Sigmoid colon (tissue), 7 donors: ENCODE data around the gene RBM12. TPM values are rescaled to one million over a fixed set of nuclear protein-coding genes. Genes with fewer than 3 reads are reported as not detected.

Experiments used
- DNase-seq: peaks from one replicate; pipeline ENCODE4 v3.0.0-alpha.2; 2019
- H3K27ac ChIP-seq, 4 donors: fragments of 200-600 bp; sonication (generic); one replicate each; pipeline ENCODE4 v1.5.1; 2016 to 2019; ENCODE audit warnings: mild to moderate bottlenecking in 1 of 4
- H3K27me3 ChIP-seq, 3 donors: fragments of 200-600 bp; sonication (generic); one replicate each; pipeline ENCODE4 v1.5.1; 2019; ENCODE audit warnings: mild to moderate bottlenecking in 1 of 3
- H3K36me3 ChIP-seq, 4 donors: fragments of 200-600 bp; sonication (generic); one replicate each; pipeline ENCODE4 v1.5.1; 2016 to 2019
- H3K4me1 ChIP-seq, 4 donors: fragments of 200-600 bp; sonication (generic); one replicate each; pipeline ENCODE4 v1.5.1; 2017 to 2019
- H3K4me3 ChIP-seq, 4 donors: fragments of 200-600 bp; sonication (generic); one replicate each; pipeline ENCODE4 v1.5.1; 2017 to 2019; ENCODE audit warnings: mild to moderate bottlenecking in 2 of 4, moderate library complexity in 1 of 4
- H3K9me3 ChIP-seq, 4 donors: fragments of 200-600 bp in 3 of 4; sonication (generic) in 3 of 4; one replicate each; pipeline versions ENCODE4 v1.5.1 to v1.6.1; 2013 to 2019
- EP300 ChIP-seq, 4 donors: sonication (generic); formaldehyde crosslinking; IDR thresholded peaks; one replicate each; pipeline ENCODE4 v1.6.1; 2017; ENCODE audit warnings: antibody characterized with exemption in 4 of 4
- POLR2A ChIP-seq, 2 donors: fragments of 450-650 bp; IDR thresholded peaks; one replicate each; pipeline ENCODE4 v1.6.1; 2016; ENCODE audit warnings: antibody characterized with exemption in 2 of 2, mild to moderate bottlenecking in 2 of 2, moderate library complexity in 2 of 2
- POLR2AphosphoS5 ChIP-seq, 4 donors: sonication (generic); formaldehyde crosslinking; IDR thresholded peaks; one replicate each; pipeline ENCODE4 v1.6.1; 2017; ENCODE audit warnings: antibody characterized with exemption in 4 of 4
- WGBS, 2 donors: extraction: QIAGEN DNeasy Blood & Tissue Kit; methylation state at CpG; one replicate each; pipeline ENCODE4 v1.1.7; 2013; 5-methylcytosine and 5-hydroxymethylcytosine counted together
- intact Hi-C: fragments of 100-400 bp; cut with DNase I; formaldehyde crosslinking; loops from one replicate; pipeline ENCODE4 v1.15.1; 2023
- polyA plus RNA-seq, 3 donors: library from polyadenylated mRNA; stranded (reverse); fragments of 200-250 nt; gene quantifications; one replicate each; pipeline ENCODE4 v1.2.3, GENCODE V29; 2013
- total RNA-seq, 4 donors: library from RNA; depleted of rRNA; stranded (reverse); fragments of >200 nt; gene quantifications; one replicate each; pipeline ENCODE4 v1.1.0, GENCODE V29; 2016
- TF ChIP-seq, protein P1 (sequence below), 4 experiments: fragments of 450-650 bp in 3 of 4; fragments of 200-600 bp in 1 of 4; IDR thresholded peaks; one replicate each; pipeline ENCODE4 v1.5.1; 2016 to 2019; ENCODE audit warnings: antibody characterized with exemption in 4 of 4, mild to moderate bottlenecking in 3 of 4, moderate library complexity in 2 of 4
- donor health status: healthy with polysubstance abuse.
- donor health status: Bipolar disorder and iron deficiency.
- donor health status: healthy.

The RBM12 gene
- total and polyA plus RNA-seq, 7 donors, result 10.2 to 26.4 (median 24.6) TPM

DNA sequence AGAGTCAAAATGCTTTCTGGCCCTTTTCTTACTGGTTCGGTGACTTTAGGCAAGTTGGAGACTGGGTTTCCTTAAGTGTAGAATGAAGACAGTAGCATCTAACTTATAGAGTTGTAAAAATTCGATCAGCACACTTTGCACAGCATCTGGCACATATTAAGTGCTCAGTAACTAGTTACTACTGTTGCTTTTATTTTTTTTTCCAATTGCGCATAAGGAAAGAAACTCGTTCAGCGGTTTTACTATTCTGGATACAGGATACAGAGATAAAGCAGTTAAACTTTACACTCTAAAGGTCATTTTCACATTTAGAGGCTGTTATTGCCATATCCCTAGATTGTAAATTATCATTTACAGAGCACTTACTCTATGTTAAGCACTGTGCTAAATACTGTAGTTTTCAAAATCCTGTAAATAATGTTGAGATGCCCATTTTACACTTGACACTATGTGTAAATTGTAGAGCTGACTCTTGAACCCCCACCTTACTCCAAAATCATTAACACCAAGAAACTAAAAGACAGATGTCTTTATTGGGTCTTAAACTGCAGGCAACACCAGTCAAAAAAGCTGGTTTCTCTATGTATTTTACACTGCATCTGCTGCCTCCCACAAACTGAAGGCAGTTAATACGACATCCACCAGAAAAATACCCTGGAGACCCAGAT is 35.4 kb upstream of the RBM12 start:
- Histone ChIP-seq H3K27me3 (no peaks in the 10 kb centered on the region), H3K36me3 (peaks cover 21 to 53% (median 23%) of the 10 kb centered on the region in 4 donors), H3K4me1 (peaks cover 0 to 28% (median 24%) of the 10 kb centered on the region in 4 donors), H3K9me3 (no peaks in the 10 kb centered on the region), H3K27ac (peak overlapping the region; percentile 87 to 92 (median 90)), H3K4me3 (peak overlapping the region; percentile 78 to 93 (median 90))
- intact Hi-C loops, result loop anchor here (2.0 to 10.0 kb wide), 6 partner anchors 42 to 235 kb away; partner anchors contain the start of genes ERGIC3, RBM39 and SPAG4
- TF ChIP-seq EP300 (IDR thresholded peaks at IDR 0.05), result no peak
- TF ChIP-seq POLR2A (IDR thresholded peaks at IDR 0.05), result no peak
- TF ChIP-seq POLR2AphosphoS5 (IDR thresholded peaks at IDR 0.05), result no peak
- TF ChIP-seq, protein P1, sequence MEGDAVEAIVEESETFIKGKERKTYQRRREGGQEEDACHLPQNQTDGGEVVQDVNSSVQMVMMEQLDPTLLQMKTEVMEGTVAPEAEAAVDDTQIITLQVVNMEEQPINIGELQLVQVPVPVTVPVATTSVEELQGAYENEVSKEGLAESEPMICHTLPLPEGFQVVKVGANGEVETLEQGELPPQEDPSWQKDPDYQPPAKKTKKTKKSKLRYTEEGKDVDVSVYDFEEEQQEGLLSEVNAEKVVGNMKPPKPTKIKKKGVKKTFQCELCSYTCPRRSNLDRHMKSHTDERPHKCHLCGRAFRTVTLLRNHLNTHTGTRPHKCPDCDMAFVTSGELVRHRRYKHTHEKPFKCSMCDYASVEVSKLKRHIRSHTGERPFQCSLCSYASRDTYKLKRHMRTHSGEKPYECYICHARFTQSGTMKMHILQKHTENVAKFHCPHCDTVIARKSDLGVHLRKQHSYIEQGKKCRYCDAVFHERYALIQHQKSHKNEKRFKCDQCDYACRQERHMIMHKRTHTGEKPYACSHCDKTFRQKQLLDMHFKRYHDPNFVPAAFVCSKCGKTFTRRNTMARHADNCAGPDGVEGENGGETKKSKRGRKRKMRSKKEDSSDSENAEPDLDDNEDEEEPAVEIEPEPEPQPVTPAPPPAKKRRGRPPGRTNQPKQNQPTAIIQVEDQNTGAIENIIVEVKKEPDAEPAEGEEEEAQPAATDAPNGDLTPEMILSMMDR (IDR thresholded peaks at IDR 0.05), result no peak
- DNase-seq, result peak; percentile 11
- 11 to 30% methylated on average over 6 of the region's 6 CpGs for WGBS, 2 donors

DNA sequence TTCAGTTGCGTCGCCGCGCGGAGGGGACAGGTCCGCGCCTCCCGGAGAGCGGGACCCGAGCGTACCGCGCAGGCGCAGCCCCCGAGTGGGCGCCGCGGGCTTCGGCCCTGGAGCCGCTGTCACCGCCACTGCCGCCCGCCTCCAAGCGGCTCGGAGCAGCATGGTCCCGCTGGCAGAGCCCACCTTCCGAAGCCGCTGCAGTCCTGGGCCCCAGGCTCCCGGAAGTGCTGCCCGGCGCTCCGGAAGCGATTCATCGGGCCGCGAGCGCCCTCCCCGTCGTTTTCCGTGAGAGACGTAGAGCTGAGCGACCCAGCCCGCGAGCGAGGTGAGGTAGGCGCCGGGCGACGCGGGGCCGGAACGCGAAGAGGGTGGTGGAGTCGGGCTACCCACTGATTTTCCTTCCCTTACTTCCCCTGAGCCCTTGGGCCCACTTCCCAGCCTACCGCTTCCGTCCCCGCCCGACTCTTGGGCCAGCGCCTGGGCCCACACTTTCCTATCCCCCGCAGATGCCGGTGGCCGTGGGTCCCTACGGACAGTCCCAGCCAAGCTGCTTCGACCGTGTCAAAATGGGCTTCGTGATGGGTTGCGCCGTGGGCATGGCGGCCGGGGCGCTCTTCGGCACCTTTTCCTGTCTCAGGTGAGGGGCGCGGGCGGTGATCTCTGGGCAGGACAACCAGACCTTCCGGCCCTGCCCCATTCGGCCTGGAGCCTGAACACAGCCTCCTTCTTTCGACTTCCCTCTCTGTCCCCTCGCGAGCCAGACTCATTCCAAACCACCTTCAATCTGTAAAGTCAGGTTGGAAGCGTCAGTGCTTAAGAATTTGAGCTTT is 34.6 kb upstream of the RBM12 start, which contains the start of the genes NFS1 and ROMO1:
Gene NFS1, minus strand, starts transcription at position 226 of the 830 bp plus-strand sequence. Its CDS starts 64 bp downstream, at position 162.
Gene ROMO1, plus strand, starts transcription at position 279 of the 830 bp plus-strand sequence. Its CDS starts 228 bp downstream, at position 507.
- Histone ChIP-seq H3K9me3 (no peaks in the 10 kb centered on the region), H3K27ac (peak within 1 kb of the TSS; percentile 87 to 92 (median 90)), H3K27me3 (no peaks in the 10 kb centered on the region), H3K4me3 (peak within 1 kb of the TSS; percentile 78 to 93 (median 90)), H3K36me3 (peaks cover 16 to 53% (median 17%) of the 10 kb centered on the region in 4 donors), H3K4me1 (peaks cover 0 to 28% (median 24%) of the 10 kb centered on the region in 4 donors)
- intact Hi-C loops, result loop anchor here (2.0 to 10.0 kb wide), 4 partner anchors 82 to 235 kb away; partner anchors contain the start of genes ERGIC3 and SPAG4
- TF ChIP-seq POLR2A (IDR thresholded peaks at IDR 0.05) (peak; percentile 46 to 61), POLR2AphosphoS5 (IDR thresholded peaks at IDR 0.05) (peak; percentile 71 to 90 (median 85)), EP300 (IDR thresholded peaks at IDR 0.05) (no peak)
- TF ChIP-seq, protein P1 (IDR thresholded peaks at IDR 0.05), result peak in 1 of 4 experiments; percentile 20
- DNase-seq, result peak; percentile 92
- 0% methylated on average over 81 of the region's 81 CpGs for WGBS, 2 donors

DNA sequence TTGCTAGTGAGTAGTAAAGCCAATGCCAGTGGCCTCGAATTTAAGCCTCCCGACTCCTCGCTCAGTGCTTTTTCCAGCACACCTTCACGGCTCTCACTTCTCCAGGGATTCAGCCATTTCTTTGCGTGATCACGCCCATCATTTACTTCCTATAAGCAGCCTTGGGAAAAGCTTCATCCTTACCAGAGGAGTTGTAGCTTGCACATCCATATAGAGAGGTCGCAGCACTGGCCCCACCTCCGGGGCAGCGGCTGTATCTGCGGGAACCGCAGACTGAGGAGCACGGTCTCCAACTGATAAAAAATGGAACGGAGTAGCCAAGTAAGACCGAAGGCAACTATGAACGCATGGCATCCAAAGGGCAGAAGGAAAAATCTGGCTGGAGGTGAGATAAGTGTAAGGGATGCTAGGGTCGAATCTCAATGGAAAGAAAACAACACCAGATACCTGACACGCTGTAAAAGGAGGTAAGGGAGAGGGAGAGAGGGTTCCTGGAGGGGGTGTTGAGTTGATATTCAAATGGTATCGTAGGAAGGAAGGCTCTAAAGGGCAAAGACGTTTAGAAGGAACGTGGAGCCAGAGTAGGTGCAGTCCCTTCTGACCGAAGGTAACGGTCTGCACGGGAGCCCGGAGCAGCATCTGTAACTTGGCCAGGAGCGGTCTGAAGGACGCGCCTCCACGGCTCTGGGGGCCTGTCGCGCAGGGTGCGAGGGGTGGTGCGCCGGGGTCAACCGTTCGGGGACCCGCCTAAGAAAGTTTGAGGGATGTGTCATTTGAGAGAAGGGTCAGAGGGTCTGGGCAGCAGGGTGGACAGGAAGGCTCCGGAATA is 33.8 kb upstream of the RBM12 start:
- Histone ChIP-seq H3K4me3 (peak overlapping the region; percentile 78 to 93 (median 90)), H3K36me3 (peaks cover 12 to 53% (median 12%) of the 10 kb centered on the region in 4 donors), H3K27me3 (no peaks in the 10 kb centered on the region), H3K9me3 (no peaks in the 10 kb centered on the region), H3K4me1 (peaks cover 0 to 28% (median 24%) of the 10 kb centered on the region in 4 donors), H3K27ac (peak overlapping the region; percentile 87 to 92 (median 90))
- TF ChIP-seq EP300 (IDR thresholded peaks at IDR 0.05), result peak in 1 of 4 donors; percentile 2
- TF ChIP-seq, protein P1 (IDR thresholded peaks at IDR 0.05), result no peak
- WGBS, 2 donors, result 6 to 8% methylated on average over 37 of the region's 37 CpGs
- intact Hi-C loops, result loop anchor here (2.0 to 10.0 kb wide), 4 partner anchors 81 to 234 kb away; partner anchors contain the start of genes ERGIC3 and SPAG4
- peak; percentile 53 for DNase-seq
